KMS-11 (cell line): ENCODE data around the gene TNFAIP3.
A peak's percentile ranks its signal among the peaks of the same experiment; 100 is the strongest.

Source experiments
- H2AFZ ChIP-seq: fragments of 200-600 bp; sonication (generic); 2 replicates; pipeline ENCODE4 v1.6.1; 2016; ENCODE audit warnings: antibody characterized with exemption, mixed run types, low read depth
- H3K27ac ChIP-seq: fragments of 200-600 bp; sonication (generic); 2 replicates; pipeline ENCODE4 v1.6.1; 2016; ENCODE audit warnings: mild to moderate bottlenecking, mixed run types
- H3K27me3 ChIP-seq: fragments of 200-600 bp; sonication (generic); 2 replicates; pipeline ENCODE4 v1.6.1; 2017; ENCODE audit warnings: mild to moderate bottlenecking, low read depth, mixed run types, moderate library complexity; ENCODE audit not compliant: insufficient read depth
- H3K36me3 ChIP-seq: fragments of 200-600 bp; sonication (generic); 2 replicates; pipeline ENCODE4 v1.6.1; 2017; ENCODE audit warnings: mild to moderate bottlenecking, mixed run types; ENCODE audit not compliant: insufficient read depth
- H3K4me1 ChIP-seq: fragments of 200-600 bp; sonication (generic); 2 replicates; pipeline ENCODE4 v1.6.1; 2016; ENCODE audit warnings: mild to moderate bottlenecking, low read depth, mixed run types; ENCODE audit not compliant: poor library complexity, severe bottlenecking
- H3K4me2 ChIP-seq: fragments of 200-600 bp; sonication (generic); 2 replicates; pipeline ENCODE4 v1.7.0; 2016; ENCODE audit warnings: mild to moderate bottlenecking, mixed run types
- H3K4me3 ChIP-seq: fragments of 200-600 bp; sonication (generic); IDR thresholded peaks from 2 replicates; pipeline ENCODE4 v1.6.1; 2017; ENCODE audit warnings: low read depth, low read length, mixed read lengths; ENCODE audit not compliant: insufficient read depth
- H3K79me2 ChIP-seq: fragments of 200-600 bp; sonication (generic); 2 replicates; pipeline ENCODE4 v1.6.1; 2016; ENCODE audit warnings: low read depth, mixed run types; ENCODE audit not compliant: insufficient read depth
- H3K9ac ChIP-seq: fragments of 200-600 bp; sonication (generic); 2 replicates; pipeline ENCODE4 v1.6.1; 2016; ENCODE audit warnings: mild to moderate bottlenecking, mixed run types
- H4K20me1 ChIP-seq: fragments of 200-600 bp; sonication (generic); 2 replicates; pipeline ENCODE4 v1.6.1; 2016; ENCODE audit warnings: mild to moderate bottlenecking, mixed run types; ENCODE audit not compliant: insufficient read depth
- TF ChIP-seq, protein P1 (sequence below): fragments of 200-600 bp; sonication (generic); conservative IDR thresholded peaks from 2 replicates; pipeline ENCODE4 v1.6.1; 2017; ENCODE audit warnings: low read depth, mild to moderate bottlenecking, antibody characterized with exemption, low read length, moderate library complexity, mixed read lengths

TNFAIP3 gene

DNA sequence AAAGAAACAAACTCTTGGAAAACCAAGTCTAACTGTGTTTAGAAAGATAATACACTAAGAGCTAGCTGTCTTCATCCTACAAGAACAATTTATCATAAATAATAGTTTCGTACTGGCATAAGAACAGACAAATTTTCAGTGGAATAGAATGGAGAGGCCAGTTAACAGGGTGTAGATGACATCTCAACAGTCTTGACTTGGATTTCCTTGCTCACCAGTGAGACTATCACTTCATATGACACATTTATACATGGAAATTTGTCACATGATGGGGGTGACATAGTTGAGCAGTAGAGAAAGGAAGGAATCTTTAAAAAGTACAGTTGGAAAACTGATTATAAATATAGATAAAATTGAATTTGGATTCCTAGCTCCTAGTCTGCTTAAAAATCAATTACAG lies 35.6 kb downstream of the TNFAIP3 start:
- H3K27me3 ChIP-seq = no peaks in the 10 kb centered on the region
- H3K36me3 ChIP-seq = no peaks in the 10 kb centered on the region
- no peak overlapping the region for H3K4me3 ChIP-seq
- peaks cover 20% of the 10 kb centered on the region for H3K4me1 ChIP-seq
- H3K79me2 ChIP-seq = no peaks in the 10 kb centered on the region
- no peak overlapping the region for H3K27ac ChIP-seq
- H3K9ac ChIP-seq = no peak overlapping the region
- H4K20me1 ChIP-seq = no peaks in the 10 kb centered on the region
- no peak overlapping the region for H3K4me2 ChIP-seq
- TF ChIP-seq, protein P1, sequence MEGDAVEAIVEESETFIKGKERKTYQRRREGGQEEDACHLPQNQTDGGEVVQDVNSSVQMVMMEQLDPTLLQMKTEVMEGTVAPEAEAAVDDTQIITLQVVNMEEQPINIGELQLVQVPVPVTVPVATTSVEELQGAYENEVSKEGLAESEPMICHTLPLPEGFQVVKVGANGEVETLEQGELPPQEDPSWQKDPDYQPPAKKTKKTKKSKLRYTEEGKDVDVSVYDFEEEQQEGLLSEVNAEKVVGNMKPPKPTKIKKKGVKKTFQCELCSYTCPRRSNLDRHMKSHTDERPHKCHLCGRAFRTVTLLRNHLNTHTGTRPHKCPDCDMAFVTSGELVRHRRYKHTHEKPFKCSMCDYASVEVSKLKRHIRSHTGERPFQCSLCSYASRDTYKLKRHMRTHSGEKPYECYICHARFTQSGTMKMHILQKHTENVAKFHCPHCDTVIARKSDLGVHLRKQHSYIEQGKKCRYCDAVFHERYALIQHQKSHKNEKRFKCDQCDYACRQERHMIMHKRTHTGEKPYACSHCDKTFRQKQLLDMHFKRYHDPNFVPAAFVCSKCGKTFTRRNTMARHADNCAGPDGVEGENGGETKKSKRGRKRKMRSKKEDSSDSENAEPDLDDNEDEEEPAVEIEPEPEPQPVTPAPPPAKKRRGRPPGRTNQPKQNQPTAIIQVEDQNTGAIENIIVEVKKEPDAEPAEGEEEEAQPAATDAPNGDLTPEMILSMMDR = no peak
- H2AFZ ChIP-seq = no peak overlapping the region

- Histone ChIP-seq H4K20me1 (no peaks in the 10 kb centered on the region), H3K9ac (no peak overlapping the region), H3K79me2 (no peaks in the 10 kb centered on the region), H3K36me3 (no peaks in the 10 kb centered on the region), H2AFZ (no peak overlapping the region), H3K4me1 (peaks cover 20% of the 10 kb centered on the region), H3K27me3 (no peaks in the 10 kb centered on the region), H3K27ac (no peak overlapping the region), H3K4me2 (no peak overlapping the region), H3K4me3 (no peak overlapping the region)
- TF ChIP-seq, protein P1 = no peak
These were observed 36.3 kb downstream of the TNFAIP3 start for GRCh38 chr6:137903274-137903932.

DNA sequence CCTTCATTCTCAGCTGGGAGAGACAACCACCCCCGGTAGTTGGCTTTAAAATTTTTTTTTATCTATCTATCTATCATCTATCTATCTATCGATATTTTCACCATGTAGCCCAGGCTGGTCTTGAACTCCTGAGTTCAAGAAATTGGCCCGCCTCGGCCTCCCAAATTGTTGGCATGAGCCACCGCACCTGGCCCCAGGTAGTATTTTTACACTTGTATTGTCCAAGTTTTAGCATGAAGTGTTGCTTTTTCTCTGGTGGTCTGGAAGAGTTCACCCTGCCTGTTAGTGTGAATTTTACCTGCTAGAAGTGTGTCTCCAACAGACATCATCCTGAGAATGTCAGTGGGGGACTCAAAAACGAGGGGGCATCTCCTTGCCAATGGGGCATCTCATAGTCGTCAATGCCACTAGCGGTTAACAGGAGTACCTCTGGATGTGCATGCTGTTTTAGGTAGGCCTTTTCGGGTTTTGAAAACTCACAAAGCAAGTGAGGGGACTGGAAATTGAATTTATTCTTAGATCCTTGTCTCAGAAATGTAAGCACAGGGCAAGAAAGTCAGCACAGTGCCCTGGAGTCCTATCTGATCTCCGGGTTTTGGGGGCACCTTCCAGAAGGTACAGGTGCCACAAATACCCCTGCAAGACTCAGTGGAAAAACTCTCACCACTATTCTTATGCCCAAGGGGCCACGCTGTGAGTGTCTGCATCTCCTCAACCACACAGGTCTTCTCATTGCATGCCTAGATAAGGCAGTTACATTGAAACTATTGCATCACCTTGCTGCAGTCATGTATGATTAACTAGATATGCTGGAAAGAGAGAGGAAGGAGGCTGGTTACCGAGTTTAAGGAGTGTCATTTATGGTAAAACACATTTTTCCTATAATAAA lies 37.1 kb downstream of the TNFAIP3 start:
- peak overlapping the region; percentile 45; the same call in 1 of the 2 replicates for H2AFZ ChIP-seq

GRCh38 chr6:137904822-137905617 lies 38.0 kb downstream of the TNFAIP3 start:
- H2AFZ ChIP-seq = peak overlapping the region; percentile 45; the same call in 1 of the 2 replicates
- H3K4me3 ChIP-seq = no peak overlapping the region
- no peak overlapping the region for H3K9ac ChIP-seq
- H3K27ac ChIP-seq = no peak overlapping the region
- peaks cover 21% of the 10 kb centered on the region for H3K4me1 ChIP-seq
- H4K20me1 ChIP-seq = no peaks in the 10 kb centered on the region
- no peaks in the 10 kb centered on the region for H3K27me3 ChIP-seq
- TF ChIP-seq, protein P1 = no peak
- no peaks in the 10 kb centered on the region for H3K36me3 ChIP-seq
- H3K4me2 ChIP-seq = peak overlapping the region; percentile 22; the same call in 1 of the 2 replicates
- no peaks in the 10 kb centered on the region for H3K79me2 ChIP-seq

More for the DNA sequence above, 37.1 kb downstream of the TNFAIP3 start:
- Histone ChIP-seq H3K27me3 (no peaks in the 10 kb centered on the region), H3K4me2 (peak overlapping the region; percentile 22; the same call in 1 of the 2 replicates), H4K20me1 (no peaks in the 10 kb centered on the region), H3K4me3 (no peak overlapping the region), H3K79me2 (no peaks in the 10 kb centered on the region), H3K36me3 (no peaks in the 10 kb centered on the region), H3K27ac (no peak overlapping the region), H3K9ac (no peak overlapping the region), H3K4me1 (peaks cover 20% of the 10 kb centered on the region)
- TF ChIP-seq, protein P1 = no peak
